H1 (cell line): ENCODE measurements around the gene EPS8. TPM values are rescaled to one million over a fixed set of nuclear protein-coding genes. Genes with fewer than 3 reads are reported as not detected.

Experiments
- CHD2 ChIP-seq: IDR thresholded peaks from 2 replicates; pipeline ENCODE4 v1.6.1; 2012; ENCODE audit warnings: low read length, improper control_type of control experiment
- EGR1 ChIP-seq: IDR thresholded peaks from 2 replicates; pipeline ENCODE4 v1.6.1; 2011; ENCODE audit warnings: low read depth, low read length, borderline replicate concordance
- SP4 ChIP-seq: IDR thresholded peaks from 2 replicates; pipeline ENCODE4 v1.6.1; 2012; ENCODE audit warnings: low read length, inconsistent platforms
- polyA plus RNA-seq, 7 experiments: library from polyadenylated mRNA; depleted of rRNA in 3 of 7; stranded (reverse) in 5 of 7; unstranded in 2 of 7; fragments of >200 nt in 5 of 7; fragments of 200-250 nt in 2 of 7; gene quantifications; 1 replicate in 5 of 7; 2 replicates in 1 of 7; 4 replicates in 1 of 7; pipeline versions ENCODE4 v1.2.1 to v1.2.3, GENCODE V29; 2011 to 2013; ENCODE audit warnings: missing spikeins in 2 of 7, mixed read lengths in 2 of 7
- total RNA-seq: library from RNA; stranded (reverse); fragmentation: NEBNext Ultra II Directional; extraction: Animal tissue kit (Norgen Biotek cat#: 25700); gene quantifications from 2 replicates; pipeline ENCODE4 v1.2.1, GENCODE V29; 2021
- TF ChIP-seq, protein P1 (sequence below): fragments of 300-600 bp; sonication (generic); IDR thresholded peaks from 2 replicates; pipeline ENCODE4 v1.7.1; 2012; ENCODE audit warnings: low read length, moderate library complexity, mild to moderate bottlenecking, inconsistent platforms; ENCODE audit not compliant: insufficient replicate concordance

Gene EPS8
- total and polyA plus RNA-seq, 2 of the 8 experiments (the other 6 are each of a cell fraction or from before 2014, with no cell fraction given): 3.0 to 4.6 TPM

DNA sequence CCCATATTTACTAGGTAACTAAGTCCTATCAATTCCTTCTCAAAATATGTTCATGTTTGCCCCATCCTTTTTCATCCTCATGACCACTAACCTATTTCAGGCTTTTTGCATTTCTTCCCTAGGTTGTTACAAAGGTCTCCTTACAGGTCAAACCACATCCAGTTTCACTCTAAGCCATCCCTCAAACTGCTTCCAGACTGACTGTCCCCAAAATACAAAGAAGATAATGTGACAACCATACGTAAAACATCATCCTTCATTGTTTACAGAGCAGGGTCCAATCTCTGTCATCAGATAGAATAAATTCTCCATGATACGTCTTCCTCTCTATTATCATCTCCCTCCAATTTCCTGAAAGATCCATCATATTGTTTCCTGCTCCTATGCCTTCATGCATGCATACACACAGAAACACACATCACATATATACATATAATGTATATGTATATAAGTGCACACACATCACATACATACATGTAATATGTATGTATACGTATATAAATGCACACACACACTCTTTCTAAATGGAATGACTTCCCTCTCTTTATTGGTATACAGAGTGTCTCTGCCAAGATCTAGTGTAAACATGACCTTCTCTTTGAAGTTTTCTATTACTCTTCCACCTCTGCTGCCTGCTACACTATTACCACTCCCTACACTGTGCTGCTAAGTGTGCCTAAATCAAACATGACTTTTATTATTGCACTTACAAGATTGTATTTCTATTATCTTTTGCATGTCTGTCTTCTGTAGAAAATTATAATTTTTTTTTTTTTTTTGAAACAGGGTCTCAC is 30.7 kb upstream of the EPS8 start (continued):
- TF ChIP-seq, protein P1, sequence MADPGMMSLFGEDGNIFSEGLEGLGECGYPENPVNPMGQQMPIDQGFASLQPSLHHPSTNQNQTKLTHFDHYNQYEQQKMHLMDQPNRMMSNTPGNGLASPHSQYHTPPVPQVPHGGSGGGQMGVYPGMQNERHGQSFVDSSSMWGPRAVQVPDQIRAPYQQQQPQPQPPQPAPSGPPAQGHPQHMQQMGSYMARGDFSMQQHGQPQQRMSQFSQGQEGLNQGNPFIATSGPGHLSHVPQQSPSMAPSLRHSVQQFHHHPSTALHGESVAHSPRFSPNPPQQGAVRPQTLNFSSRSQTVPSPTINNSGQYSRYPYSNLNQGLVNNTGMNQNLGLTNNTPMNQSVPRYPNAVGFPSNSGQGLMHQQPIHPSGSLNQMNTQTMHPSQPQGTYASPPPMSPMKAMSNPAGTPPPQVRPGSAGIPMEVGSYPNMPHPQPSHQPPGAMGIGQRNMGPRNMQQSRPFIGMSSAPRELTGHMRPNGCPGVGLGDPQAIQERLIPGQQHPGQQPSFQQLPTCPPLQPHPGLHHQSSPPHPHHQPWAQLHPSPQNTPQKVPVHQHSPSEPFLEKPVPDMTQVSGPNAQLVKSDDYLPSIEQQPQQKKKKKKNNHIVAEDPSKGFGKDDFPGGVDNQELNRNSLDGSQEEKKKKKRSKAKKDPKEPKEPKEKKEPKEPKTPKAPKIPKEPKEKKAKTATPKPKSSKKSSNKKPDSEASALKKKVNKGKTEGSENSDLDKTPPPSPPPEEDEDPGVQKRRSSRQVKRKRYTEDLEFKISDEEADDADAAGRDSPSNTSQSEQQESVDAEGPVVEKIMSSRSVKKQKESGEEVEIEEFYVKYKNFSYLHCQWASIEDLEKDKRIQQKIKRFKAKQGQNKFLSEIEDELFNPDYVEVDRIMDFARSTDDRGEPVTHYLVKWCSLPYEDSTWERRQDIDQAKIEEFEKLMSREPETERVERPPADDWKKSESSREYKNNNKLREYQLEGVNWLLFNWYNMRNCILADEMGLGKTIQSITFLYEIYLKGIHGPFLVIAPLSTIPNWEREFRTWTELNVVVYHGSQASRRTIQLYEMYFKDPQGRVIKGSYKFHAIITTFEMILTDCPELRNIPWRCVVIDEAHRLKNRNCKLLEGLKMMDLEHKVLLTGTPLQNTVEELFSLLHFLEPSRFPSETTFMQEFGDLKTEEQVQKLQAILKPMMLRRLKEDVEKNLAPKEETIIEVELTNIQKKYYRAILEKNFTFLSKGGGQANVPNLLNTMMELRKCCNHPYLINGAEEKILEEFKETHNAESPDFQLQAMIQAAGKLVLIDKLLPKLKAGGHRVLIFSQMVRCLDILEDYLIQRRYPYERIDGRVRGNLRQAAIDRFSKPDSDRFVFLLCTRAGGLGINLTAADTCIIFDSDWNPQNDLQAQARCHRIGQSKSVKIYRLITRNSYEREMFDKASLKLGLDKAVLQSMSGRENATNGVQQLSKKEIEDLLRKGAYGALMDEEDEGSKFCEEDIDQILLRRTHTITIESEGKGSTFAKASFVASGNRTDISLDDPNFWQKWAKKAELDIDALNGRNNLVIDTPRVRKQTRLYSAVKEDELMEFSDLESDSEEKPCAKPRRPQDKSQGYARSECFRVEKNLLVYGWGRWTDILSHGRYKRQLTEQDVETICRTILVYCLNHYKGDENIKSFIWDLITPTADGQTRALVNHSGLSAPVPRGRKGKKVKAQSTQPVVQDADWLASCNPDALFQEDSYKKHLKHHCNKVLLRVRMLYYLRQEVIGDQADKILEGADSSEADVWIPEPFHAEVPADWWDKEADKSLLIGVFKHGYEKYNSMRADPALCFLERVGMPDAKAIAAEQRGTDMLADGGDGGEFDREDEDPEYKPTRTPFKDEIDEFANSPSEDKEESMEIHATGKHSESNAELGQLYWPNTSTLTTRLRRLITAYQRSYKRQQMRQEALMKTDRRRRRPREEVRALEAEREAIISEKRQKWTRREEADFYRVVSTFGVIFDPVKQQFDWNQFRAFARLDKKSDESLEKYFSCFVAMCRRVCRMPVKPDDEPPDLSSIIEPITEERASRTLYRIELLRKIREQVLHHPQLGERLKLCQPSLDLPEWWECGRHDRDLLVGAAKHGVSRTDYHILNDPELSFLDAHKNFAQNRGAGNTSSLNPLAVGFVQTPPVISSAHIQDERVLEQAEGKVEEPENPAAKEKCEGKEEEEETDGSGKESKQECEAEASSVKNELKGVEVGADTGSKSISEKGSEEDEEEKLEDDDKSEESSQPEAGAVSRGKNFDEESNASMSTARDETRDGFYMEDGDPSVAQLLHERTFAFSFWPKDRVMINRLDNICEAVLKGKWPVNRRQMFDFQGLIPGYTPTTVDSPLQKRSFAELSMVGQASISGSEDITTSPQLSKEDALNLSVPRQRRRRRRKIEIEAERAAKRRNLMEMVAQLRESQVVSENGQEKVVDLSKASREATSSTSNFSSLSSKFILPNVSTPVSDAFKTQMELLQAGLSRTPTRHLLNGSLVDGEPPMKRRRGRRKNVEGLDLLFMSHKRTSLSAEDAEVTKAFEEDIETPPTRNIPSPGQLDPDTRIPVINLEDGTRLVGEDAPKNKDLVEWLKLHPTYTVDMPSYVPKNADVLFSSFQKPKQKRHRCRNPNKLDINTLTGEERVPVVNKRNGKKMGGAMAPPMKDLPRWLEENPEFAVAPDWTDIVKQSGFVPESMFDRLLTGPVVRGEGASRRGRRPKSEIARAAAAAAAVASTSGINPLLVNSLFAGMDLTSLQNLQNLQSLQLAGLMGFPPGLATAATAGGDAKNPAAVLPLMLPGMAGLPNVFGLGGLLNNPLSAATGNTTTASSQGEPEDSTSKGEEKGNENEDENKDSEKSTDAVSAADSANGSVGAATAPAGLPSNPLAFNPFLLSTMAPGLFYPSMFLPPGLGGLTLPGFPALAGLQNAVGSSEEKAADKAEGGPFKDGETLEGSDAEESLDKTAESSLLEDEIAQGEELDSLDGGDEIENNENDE: no peak
- TF ChIP-seq CHD2 (no peak), SP4 (no peak), EGR1 (no peak)
